ENCODE results near the gene PAWR.
"Not testable (repeated sequence)": the region's sequence is repeated elsewhere in the genome, so short reads cannot be mapped to it uniquely, and the experiment has no call there.

The PAWR gene

DNA sequence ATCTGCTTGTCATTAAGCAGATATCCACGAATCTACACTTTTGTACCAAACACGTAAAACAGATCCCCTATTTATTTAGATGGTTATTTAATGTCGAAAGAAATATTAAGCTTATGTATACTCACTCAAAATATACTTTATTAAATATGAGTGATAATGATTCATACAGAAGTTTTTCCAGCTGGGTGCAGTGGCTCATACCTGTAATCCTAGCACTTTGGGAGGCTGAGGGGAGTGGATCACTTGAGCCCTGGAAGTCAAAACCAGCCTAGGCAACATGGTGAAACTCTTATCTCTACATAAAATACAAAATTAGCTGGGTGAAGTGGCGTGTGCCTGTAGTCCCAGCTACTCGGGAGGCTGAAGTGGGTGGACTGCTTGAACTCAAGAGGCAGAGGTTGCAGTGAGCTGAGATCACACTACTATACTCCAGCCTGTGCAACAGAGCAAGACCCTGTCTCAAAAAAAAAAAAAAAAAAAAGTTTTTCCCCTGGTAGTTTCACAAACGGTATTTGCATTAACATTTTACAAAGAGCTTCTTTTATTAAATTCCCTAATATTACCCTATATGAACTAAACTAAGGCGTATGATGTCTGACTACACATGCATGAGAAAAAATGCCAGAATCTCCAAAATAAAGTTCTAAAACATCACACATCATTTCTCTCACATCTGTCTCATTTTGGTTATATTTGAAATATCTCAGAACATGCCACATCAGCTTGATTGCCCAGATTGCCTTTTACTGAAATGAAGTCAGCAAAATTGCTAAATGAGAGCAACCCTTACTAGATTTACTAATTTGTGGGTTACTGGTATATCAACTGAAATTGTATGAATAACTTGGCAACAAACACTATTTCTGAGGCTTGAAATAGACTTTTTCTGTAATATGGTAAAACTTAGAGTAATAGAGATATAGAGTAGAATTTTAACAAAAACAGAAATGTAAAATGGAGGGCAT is 74.9 kb downstream of the PAWR start:
- DNase-seq: no peak
- in situ Hi-C loops (cut with MboI; ENCODE audit: low pct_unique_long_range_greater_than_20kb, low sequenced_read_pairs): no loop called here

DNA sequence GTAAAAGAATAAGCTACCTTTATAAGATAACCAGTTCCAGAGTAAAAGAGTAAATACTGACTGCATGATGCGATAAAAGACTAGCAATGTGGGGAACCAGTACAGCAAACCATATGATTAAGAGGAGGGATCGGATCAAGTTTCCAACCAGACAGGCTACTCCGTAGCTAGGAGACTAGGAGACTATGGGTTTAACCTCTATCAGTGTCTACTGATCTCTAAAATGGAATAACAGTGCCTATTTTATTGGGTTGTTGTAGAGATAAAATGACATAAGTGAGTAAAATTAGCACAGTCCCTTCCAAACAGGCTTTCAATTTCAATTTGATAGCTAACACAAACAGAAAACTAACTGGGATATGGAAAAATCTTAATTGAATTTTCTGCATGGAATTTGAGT is 76.0 kb downstream of the PAWR start:
- no peak for DNase-seq
- in situ Hi-C loops (cut with MboI; ENCODE audit: low pct_unique_long_range_greater_than_20kb, low sequenced_read_pairs): no loop called here

DNA sequence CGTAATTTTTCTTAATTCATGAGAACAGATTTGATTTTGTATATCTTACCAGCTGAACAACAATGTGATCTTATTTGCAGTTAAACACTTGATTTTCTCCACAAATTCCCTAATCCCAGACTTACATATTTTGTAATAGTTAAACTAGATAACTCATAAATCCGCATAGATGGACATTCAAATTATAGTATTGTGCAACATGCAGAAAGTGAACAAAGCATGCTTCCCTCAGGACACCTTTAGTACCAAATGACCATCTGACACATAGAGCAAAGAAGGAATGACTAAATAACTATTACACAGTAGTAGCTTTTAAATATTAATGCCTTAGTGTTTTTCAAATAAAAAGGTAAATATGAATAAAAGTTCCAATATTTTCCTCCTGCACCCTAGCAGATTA is 88.9 kb downstream of the PAWR start:
- no peak for DNase-seq
- in situ Hi-C loops (cut with MboI; ENCODE audit: low pct_unique_long_range_greater_than_20kb, low sequenced_read_pairs): no loop called here

DNA sequence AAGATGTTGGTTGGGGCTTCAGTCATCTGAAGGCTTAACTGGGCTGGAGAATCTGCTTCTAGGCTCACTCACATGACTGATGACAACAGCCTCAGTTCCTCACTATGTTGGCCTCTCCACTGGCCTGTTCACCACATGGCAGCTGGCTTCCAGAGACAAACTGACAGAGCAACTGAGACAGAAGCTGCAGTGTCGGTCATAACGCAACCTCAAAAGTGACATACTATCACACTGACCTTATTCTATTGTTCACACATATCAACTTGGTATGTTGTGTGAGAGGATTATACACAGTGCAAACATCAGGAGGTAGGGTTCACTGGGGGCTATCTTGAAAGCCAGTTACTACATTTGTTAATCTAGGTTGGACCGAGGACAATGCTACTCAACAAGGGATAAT is 92.9 kb downstream of the PAWR start:
- in situ Hi-C loops (cut with MboI; ENCODE audit: low pct_unique_long_range_greater_than_20kb, low sequenced_read_pairs): no loop called here
- no peak for DNase-seq

DNA sequence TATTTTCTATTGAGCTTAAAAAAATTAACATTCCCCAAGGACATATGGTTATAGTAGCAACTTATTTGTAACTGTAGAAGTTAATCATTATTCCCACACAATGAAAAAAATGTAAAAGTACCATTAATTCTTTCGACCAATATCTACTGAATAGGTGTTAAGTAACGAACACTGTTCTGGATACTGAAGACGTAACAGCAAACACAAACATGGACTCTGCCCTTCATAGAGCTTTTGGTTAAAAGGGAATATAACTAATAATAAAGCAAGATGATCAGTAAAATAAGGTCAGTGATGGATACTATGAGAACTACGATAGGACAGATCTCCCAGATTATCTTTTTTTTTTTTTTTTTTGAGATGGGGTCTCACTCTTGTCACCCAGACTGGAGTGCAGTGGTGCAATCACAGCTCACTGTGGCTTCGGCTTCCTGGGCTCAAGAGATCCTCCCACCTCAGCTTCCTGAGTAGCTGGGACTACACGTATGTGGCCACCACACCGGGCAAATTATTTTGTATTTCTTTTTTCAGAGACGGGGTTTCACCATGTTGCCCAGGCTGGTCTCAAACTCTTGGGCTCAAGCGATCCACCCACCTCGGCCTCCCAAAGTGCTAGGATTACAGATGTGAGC is 93.9 kb downstream of the PAWR start:
- no peak for DNase-seq
- in situ Hi-C loops (cut with MboI; ENCODE audit: low pct_unique_long_range_greater_than_20kb, low sequenced_read_pairs): no loop called here

DNA sequence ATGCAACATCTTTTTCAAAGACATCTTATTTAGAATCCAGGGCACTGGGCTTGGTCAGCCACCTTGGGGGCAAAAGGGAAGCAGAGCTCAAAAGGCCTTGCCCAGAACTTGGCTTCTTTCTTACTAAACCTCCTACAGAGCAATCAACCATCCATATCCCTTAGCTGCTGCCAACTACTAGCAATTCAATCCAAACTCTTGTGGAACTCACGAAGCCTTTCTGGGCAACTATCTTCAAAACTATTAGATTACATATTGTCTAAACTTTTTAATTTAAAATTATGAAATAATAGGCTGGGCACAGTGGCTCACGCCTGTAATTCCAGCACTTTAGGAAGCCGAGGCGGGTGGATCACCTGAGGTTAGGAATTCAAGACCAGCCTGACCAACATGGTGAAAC is 95.5 kb downstream of the PAWR start:
- no peak for DNase-seq
- in situ Hi-C loops (cut with MboI; ENCODE audit: low pct_unique_long_range_greater_than_20kb, low sequenced_read_pairs): no loop called here

DNA sequence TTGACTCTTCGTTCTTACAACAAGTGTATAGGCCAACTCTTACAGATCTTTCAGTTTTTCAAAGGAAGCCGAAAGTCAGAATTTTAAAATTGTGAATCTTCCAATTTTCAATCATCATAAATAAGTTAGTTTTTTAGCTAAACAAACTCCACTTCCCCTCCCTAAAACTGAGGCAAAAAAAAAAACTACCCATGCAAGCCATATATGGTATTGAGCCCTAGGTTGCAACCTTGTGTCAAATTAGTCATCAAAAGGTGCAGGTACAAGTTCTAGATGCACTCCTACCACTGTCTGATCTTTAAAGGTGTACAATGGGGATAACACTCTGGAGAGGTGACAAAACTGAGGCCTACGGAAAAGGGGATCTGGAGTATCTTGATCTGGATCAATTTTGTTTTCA is 97.9 kb downstream of the PAWR start:
- in situ Hi-C loops (cut with MboI; ENCODE audit: low pct_unique_long_range_greater_than_20kb, low sequenced_read_pairs): no loop called here
- no peak for DNase-seq

DNA sequence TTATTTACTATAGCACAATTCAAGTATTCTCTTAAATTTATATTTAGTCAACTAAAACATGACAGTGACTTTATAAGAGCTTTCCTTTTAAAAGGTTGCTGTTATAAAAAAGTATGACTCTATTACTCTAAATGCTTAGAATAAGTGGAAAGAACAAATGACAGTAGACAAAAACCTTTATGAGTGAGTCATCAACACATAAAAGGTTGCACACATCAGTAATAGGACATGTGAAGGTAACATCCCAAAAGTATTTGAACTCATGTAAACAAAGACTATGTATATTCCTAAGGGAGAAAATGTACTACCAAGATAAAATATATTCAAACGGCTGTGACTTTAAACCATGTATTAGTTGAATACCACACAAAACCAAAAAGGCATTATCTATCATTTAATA is 98.8 kb downstream of the PAWR start:
- DNase-seq: no peak
- in situ Hi-C loops (cut with MboI; ENCODE audit: low pct_unique_long_range_greater_than_20kb, low sequenced_read_pairs): no loop called here

DNA sequence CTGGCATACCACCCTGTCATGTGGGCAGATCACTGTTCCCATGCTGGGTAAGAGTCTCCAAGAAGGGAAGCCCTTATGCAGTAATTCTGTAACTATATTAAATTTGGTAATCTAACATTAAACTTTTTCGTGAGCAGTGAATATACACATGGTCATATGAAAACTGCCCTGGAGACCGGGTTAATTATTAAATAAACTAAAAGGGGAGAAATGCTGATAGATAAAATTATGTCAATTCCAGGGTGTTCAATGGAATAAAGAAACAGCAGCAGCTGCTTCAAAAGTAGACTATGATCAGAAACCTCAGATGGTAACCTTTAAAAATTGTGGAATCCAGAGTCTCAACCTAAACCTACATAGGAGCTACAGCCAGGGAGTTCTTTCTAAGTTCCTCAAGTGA is 100.0 kb downstream of the PAWR start:
- in situ Hi-C loops (cut with MboI; ENCODE audit: low pct_unique_long_range_greater_than_20kb, low sequenced_read_pairs): no loop called here

DNA sequence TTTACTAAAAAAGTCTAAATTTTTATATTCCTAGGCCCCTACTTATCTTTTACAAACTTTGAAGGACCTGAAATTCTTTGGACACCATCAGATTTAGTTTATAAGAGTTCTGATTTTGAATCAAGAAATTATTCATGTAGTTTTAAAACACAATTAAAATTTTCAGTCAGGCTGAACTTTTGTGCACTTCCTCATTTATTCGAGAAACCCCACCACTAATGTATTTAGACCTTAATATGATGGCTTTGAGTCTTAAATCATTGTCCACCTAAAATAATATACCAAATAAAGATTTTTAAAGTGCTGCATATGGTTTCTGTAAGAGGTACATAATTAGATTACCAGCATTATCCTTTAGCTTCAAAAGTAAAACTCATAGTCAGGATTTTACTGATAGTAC is 103.4 kb downstream of the PAWR start:
- in situ Hi-C loops (cut with MboI; ENCODE audit: low pct_unique_long_range_greater_than_20kb, low sequenced_read_pairs): no loop called here
- DNase-seq: no peak

More for the DNA sequence above, 100.0 kb downstream of the PAWR start:
- DNase-seq: no peak

DNA sequence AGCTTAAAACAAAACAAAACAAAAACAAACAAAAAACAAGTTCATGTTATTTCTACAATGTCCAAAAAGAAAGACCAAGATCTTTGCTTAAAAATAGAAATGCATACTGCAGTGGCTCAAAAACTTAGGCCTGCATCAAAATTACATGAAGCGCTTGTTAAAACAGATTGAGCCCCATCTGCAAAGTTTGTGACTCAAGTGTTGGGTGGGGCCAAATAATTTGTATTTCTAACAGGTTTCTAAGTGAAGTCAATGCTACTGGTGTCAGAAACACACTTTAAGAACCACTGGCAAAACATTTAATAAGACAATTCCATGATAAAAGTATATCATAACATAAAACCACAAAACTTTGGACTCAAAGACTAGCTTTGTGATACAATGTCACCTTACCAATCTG is 105.6 kb downstream of the PAWR start:
- in situ Hi-C loops (cut with MboI; ENCODE audit: low pct_unique_long_range_greater_than_20kb, low sequenced_read_pairs): no loop called here
- no peak for DNase-seq

DNA sequence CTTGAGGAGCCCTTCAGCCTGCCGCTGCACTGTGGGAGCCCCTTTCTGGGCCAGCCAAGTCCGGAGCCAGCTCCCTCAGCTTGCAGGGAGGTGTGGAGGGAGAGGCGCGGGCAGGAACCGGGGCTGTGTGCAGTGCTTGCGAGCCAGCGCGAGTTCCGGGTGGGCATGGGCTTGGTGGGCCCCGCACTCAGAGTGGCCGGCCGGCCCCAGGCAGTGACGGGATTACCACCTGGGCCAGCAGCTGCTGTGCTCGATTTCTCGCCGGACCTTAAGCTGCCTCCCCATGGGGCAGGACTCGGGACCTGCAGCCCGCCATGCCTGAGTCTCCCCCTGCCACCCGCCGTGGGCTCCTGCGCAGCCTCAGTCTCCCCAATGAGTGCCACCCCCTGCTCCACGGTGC is 116.9 kb downstream of the PAWR start:
- DNase-seq: no peak
- in situ Hi-C loops (cut with MboI; ENCODE audit: low pct_unique_long_range_greater_than_20kb, low sequenced_read_pairs): loop anchor here (25.0 kb wide), 1 partner anchor 163 kb away; no protein-coding TSS in a partner anchor

DNA sequence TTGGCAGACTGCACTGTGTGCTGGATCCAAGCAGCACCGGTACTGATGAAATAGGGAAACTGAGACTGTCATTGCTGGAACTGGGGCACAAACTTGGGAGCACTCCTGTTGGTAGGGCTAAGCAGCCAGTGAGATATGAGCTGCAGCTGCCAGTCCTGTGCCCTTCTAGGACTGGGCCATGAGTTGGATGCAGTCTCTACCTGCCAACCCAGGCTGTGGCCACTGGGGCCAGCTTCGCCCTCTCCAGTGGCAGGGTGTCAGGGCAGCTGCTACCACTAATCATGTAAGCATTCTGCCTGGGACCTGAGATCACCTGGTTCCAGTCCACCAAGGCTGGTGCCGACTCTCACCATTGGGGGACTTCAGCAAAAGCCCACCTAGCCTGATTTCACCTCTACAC is 121.1 kb downstream of the PAWR start:
- DNase-seq: no peak
- in situ Hi-C loops (cut with MboI; ENCODE audit: low pct_unique_long_range_greater_than_20kb, low sequenced_read_pairs): loop anchor here (25.0 kb wide), 1 partner anchor 168 kb away; no protein-coding TSS in a partner anchor

DNA sequence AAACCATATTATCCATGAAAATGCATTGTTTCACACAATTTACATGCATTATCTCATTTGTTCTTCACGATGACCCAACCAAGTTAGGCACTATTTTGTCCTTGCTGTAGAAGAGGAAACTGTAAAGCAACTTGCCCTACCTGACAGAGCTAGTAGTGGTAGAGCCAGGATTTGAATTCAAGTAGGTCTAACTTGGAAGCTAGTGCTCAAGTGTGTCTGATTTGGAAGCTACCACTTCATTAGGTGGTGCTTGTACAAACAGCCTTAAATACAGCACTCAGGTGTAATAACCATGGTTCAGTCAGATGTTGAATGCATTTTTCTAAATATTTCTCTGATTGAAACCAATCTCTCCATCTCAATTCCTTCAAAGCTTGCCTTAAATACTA is 123.6 kb downstream of the PAWR start:
- DNase-seq: no peak
- in situ Hi-C loops (cut with MboI; ENCODE audit: low pct_unique_long_range_greater_than_20kb, low sequenced_read_pairs): loop anchor here (25.0 kb wide), 1 partner anchor 170 kb away; no protein-coding TSS in a partner anchor

DNA sequence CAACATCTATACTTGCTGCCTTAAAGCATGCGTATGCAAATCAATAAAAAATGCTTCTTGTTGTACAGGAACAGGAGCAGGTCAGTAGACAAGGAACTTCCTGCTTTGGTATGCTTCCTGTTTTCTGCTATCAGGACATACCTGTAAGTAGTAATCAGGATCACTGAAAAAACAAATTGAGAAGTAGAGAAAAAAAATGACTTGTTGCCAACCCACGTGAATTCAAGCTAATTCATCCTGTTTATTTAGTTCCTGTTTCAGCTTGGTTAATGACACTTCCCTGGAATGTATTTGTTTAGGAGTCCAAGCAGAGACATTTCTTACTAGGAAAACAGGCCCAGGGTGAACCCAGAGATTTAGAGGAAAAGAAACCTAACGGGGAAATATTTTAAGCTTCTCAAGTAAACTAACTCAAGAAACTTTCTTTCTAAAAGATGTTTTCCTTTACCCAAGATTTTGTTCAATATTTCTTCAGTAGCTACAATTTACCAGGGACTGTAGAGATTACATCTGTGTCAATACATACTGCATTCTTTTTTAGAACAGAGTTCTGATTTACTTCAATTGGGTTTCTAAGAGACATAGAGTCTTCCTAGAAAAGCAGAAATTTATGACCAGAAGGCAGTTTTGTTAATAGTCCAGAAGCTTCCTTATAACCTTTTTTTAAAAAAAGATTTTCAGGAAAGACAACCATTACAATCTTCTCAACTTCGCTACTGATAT is 124.2 kb downstream of the PAWR start:
- in situ Hi-C loops (cut with MboI; ENCODE audit: low pct_unique_long_range_greater_than_20kb, low sequenced_read_pairs): loop anchor here (25.0 kb wide), 1 partner anchor 171 kb away; no protein-coding TSS in a partner anchor
- DNase-seq: peak; percentile 43

DNA sequence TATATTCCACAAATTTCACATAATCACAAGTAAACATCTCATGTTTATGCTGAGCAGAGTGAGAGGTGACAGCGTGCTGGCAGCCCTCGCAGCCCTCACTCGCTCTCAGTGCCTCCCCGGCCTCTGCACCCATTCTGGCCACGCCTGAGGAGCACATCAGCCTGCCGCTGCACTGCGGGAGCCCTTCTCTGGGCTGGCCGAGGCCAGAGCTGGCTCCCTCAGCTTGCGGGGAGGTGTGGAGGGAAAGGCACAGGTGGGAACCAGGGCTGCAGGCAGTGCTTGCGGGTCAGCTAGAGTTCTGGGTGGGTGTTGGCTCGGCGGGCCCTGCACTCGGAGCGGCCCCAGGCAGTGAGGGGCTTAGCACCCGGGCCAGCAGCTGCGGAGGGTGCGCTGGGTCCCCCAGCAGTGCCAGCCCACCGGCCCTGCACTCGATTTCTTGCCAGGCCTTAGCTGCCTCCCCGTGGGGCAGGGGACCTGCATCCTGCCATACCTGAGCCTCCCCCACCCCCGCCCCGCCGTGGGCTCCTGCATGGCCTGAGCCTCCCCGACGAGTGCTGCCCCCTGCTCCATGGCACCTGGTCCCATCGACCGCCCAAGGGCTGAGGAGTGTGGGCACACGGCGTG is 125.9 kb downstream of the PAWR start:
- not testable (repeated sequence) for DNase-seq
- in situ Hi-C loops (cut with MboI; ENCODE audit: low pct_unique_long_range_greater_than_20kb, low sequenced_read_pairs): loop anchor here (25.0 kb wide), 1 partner anchor 172 kb away; no protein-coding TSS in a partner anchor

DNA sequence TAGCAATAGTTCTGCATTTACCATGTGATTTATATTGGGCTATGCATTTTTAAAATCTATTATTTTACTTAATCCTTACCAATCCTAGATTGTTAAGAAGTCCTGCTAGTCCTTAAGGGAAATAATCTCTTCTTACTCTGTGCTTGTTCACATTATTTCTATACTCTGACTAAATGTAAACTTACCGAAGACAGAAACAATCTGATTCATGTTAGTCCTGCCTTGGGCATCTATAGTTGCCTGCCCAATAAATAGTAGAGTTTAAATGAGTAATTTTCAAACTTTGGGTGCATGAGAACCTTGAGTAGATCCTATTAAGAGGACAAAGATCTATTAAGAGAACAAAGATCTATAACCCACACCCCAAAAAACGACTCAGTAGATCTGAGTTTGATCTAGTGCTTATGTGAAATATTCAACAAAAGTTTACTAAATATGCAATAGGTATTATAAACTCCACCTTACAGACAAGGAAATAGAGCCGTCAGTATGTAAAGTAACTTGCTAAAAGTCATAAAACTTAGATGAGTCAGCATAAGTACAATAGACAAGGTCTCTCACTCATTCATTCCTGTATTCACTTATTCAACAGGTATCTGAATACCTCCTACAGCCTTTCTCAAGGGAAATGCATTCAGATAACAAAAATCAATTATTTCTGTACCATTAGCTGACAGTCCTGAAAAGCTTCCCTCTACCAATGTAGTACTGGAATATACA is 127.6 kb downstream of the PAWR start:
- in situ Hi-C loops (cut with MboI; ENCODE audit: low pct_unique_long_range_greater_than_20kb, low sequenced_read_pairs): loop anchor here (25.0 kb wide), 1 partner anchor 174 kb away; no protein-coding TSS in a partner anchor
- no peak for DNase-seq

DNA sequence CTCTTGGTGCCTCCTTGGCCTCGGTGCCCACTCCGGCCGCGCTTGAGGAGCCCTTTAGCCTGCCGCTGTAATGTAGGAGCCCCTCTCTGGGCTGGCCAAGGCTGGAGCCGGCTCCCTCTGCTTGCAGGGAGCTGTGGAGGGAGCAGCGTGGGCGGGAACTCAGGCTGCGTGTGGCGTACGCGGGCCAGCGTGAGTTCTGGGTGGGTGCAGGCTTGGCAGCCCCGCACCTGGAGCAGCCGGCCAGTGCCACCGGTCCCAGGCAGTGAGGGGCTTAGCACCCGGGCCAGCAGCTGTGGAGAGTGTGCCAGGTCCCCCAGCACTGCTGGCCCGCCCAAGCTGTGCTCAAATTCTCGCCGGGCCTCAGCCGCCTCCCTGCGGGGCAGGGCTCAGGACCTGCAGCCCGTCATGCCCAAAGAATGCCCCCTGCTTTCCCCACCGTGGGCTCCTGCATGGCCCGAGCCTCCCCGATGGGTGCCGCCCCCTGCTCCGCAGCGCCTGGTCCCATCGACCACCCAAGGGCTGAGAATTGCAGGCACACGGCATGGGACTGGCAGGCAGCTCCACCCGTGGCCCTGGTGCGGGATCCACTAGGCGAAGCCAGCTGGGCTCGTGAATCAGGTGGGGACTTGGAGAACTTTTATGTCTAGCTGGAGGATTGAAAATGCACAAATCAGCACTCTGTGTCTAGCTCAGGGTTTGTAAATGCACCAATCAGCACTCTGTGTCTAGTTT is 129.2 kb downstream of the PAWR start:
- no peak for DNase-seq
- in situ Hi-C loops (cut with MboI; ENCODE audit: low pct_unique_long_range_greater_than_20kb, low sequenced_read_pairs): loop anchor here (25.0 kb wide), 1 partner anchor 176 kb away; no protein-coding TSS in a partner anchor

All from KBM-7 (cell line).